Upper lobe of left lung (tissue), 6 donors: Measurements from ENCODE around the gene KCTD7. TPM values are rescaled to one million over a fixed set of nuclear protein-coding genes. Genes with fewer than 3 reads are reported as not detected.
"Not testable (repeated sequence)": the region's sequence is repeated elsewhere in the genome, so short reads cannot be mapped to it uniquely, and the experiment has no call there.

Experiments used
- ATAC-seq, 2 donors: fragments of 200-7000 bp; cut with Tn5 transposase; one replicate each; pipeline ENCODE4 v1.9.1; 2022; ENCODE audit warnings: mild to moderate bottlenecking in 2 of 2, moderate library complexity in 2 of 2; ENCODE audit not compliant: low FRiP score in 2 of 2
- DNase-seq, 2 donors: peaks; one replicate each; pipeline ENCODE4 v3.0.0-alpha.2; 2019 to 2020
- H3K27ac ChIP-seq, 4 donors: fragments of 200-600 bp; sonication (generic); one replicate each; pipeline ENCODE4 v1.5.1; 2016 to 2019
- H3K27me3 ChIP-seq, 4 donors: fragments of 200-600 bp; sonication (generic); one replicate each; pipeline ENCODE4 v1.5.1; 2017 to 2019
- H3K36me3 ChIP-seq, 4 donors: fragments of 200-600 bp; sonication (generic); one replicate each; pipeline ENCODE4 v1.5.1; 2016 to 2019
- H3K4me1 ChIP-seq, 4 donors: fragments of 200-600 bp; sonication (generic); one replicate each; pipeline ENCODE4 v1.5.1; 2018 to 2019
- H3K4me3 ChIP-seq, 4 donors: fragments of 200-600 bp; sonication (generic); one replicate each; pipeline ENCODE4 v1.5.1; 2017 to 2019; ENCODE audit warnings: mild to moderate bottlenecking in 2 of 4, moderate library complexity in 1 of 4
- H3K9me3 ChIP-seq, 4 donors: fragments of 200-600 bp; sonication (generic); one replicate each; pipeline ENCODE4 v1.5.1; 2018 to 2019
- EP300 ChIP-seq, 4 donors: sonication (generic); formaldehyde crosslinking; IDR thresholded peaks; one replicate each; pipeline ENCODE4 v1.5.1; 2017; ENCODE audit warnings: antibody characterized with exemption in 4 of 4, control low read depth in 2 of 4
- POLR2A ChIP-seq, 4 donors: fragments of 450-650 bp; IDR thresholded peaks; one replicate each; pipeline ENCODE4 v1.5.1; 2016 to 2017; ENCODE audit warnings: antibody characterized with exemption in 4 of 4, mild to moderate bottlenecking in 2 of 4
- POLR2AphosphoS5 ChIP-seq, 2 donors: sonication (generic); formaldehyde crosslinking; IDR thresholded peaks; one replicate each; pipeline ENCODE4 v1.5.1; 2017; ENCODE audit warnings: antibody characterized with exemption in 2 of 2
- WGBS, 2 donors: methylation state at CpG; one replicate each; pipeline ENCODE4 v1.1.5; 2017 to 2018; 5-methylcytosine and 5-hydroxymethylcytosine counted together
- total RNA-seq, 6 donors: library from RNA; depleted of rRNA in 4 of 6; stranded (reverse); fragments of >200 nt in 4 of 6; gene quantifications; one replicate each; pipeline versions ENCODE4 v1.1.0 to v1.2.1, GENCODE V29; 2016 to 2021
- TF ChIP-seq, protein P1 (sequence below), 6 experiments: fragments of 450-650 bp in 4 of 6; fragments of 200-600 bp in 2 of 6; sonication (generic) in 2 of 6; IDR thresholded peaks; one replicate each; pipeline ENCODE4 v1.5.1; 2016 to 2019; ENCODE audit warnings: antibody characterized with exemption in 6 of 6
- donor health status: DM: no; HTN: no; CAD: no; lungs with moderate emphysema.
- donor health status: DM: no; HTN: yes; CAD: no; lungs with severe emphysema.

KCTD7 gene
- total RNA-seq, 6 donors from 2014 or later = 6.1 to 38.8 (median 13.5) TPM

DNA sequence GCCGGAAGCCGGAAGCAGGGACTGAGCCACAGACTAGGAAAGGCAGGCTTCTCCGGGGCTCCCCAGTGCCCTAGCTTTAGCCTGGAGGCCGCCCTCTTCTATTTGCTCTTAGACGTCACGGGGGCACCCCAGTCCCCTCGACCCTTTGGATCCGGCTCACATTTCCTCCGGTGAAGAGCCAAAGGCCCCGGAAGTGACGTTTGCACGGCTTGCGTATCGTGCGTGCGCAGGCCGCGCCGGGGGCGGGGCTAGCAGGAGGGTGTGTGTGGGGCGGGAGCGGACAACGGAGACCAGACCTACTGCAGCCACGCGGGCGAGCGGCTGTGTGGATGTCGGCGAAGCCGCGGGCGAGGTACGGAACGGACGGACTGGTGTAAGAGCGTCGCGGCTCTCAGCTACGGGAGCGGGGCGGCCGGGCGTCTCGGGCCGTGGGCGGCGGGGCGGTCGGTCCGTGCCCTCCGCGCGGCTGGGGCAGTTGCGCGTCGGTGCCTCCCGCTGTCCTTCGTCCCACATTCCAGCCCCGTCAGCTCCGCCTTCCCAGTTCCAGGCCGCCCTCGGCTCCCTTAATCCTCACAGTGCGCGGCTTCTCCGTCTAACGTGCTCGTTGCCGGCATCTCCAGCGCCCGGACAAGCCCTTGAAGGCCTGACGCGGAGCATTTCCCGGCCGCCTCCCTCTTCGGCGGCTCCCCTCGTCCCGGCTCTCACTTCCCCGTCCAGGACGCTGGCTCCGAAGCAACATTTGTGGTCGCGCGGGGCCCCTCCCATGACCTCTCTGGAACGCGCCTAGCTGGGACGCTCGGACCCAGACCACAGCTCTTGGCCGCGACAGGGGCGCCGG lies 25.8 kb downstream of the KCTD7 start:
- no peaks in the 10 kb centered on the region for H3K27me3 ChIP-seq
- TF ChIP-seq EP300 (IDR thresholded peaks at IDR 0.05) (no peak), POLR2A (IDR thresholded peaks at IDR 0.05) (peak; percentile 52 to 98 (median 94)), POLR2AphosphoS5 (IDR thresholded peaks at IDR 0.05) (peak; percentile 96 to 99)
- TF ChIP-seq, protein P1, sequence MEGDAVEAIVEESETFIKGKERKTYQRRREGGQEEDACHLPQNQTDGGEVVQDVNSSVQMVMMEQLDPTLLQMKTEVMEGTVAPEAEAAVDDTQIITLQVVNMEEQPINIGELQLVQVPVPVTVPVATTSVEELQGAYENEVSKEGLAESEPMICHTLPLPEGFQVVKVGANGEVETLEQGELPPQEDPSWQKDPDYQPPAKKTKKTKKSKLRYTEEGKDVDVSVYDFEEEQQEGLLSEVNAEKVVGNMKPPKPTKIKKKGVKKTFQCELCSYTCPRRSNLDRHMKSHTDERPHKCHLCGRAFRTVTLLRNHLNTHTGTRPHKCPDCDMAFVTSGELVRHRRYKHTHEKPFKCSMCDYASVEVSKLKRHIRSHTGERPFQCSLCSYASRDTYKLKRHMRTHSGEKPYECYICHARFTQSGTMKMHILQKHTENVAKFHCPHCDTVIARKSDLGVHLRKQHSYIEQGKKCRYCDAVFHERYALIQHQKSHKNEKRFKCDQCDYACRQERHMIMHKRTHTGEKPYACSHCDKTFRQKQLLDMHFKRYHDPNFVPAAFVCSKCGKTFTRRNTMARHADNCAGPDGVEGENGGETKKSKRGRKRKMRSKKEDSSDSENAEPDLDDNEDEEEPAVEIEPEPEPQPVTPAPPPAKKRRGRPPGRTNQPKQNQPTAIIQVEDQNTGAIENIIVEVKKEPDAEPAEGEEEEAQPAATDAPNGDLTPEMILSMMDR (IDR thresholded peaks at IDR 0.05) = peak in 1 of 6 experiments; percentile 45
- peak overlapping the region; percentile 97 to 99 (median 98) for H3K27ac ChIP-seq
- DNase-seq (peak; percentile 98 to 100), ATAC-seq (peak; percentile 98)
- H3K9me3 ChIP-seq = no peaks in the 10 kb centered on the region
- no peaks in the 10 kb centered on the region for H3K36me3 ChIP-seq
- peak overlapping the region; percentile 60 to 94 (median 84) for H3K4me3 ChIP-seq
- 0% methylated on average over 5 to 84 of the region's 92 CpGs for WGBS, 2 donors
- H3K4me1 ChIP-seq = peaks cover 11 to 25% (median 19%) of the 10 kb centered on the region in 4 donors

DNA sequence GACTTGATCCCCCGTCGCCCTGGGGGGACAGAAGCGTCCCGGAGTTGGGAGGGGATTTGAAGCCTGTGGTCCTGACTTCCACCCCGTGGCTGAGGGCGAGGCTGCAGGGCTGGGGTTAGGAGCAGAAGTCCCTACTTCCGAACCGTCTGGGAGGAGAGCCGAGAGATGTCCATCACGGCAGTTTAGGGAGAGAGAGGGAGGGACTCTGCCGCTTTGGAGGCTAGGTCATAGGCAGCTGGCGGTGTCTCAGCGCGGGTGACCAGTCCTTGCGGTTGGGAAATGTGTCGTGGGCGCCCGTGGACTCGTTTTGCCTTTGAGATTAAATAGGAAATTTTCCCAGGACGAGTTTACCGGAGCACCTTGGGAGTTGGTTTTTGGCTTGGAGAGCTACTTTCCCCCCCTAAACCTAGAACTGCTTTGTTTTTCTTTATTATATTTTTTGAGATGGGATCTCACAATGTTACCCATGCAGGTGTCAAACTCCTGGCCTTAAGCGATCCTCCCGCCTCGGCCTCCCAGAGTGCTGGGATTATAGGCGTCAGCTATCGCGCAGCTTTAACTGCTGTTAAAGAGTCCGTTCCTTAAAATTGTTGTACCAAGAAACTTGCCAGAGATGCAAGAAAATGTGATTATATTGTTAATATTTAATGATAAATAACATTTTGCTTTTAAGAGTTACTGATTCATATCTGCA lies 26.6 kb downstream of the KCTD7 start:
- TF ChIP-seq, protein P1 (IDR thresholded peaks at IDR 0.05) = peak in 1 of 6 experiments; percentile 46
- Histone ChIP-seq H3K27ac (peak overlapping the region; percentile 97 to 99 (median 98)), H3K4me3 (peak overlapping the region; percentile 54 to 94 (median 84)), H3K4me1 (peaks cover 11 to 25% (median 19%) of the 10 kb centered on the region in 4 donors)
- 19 to 22% methylated on average over 17 to 21 of the region's 28 CpGs for WGBS, 2 donors
- DNase-seq (peak in 1 of 2 donors; percentile 53), ATAC-seq (peak; percentile 73 to 82)
- not testable (repeated sequence) for H3K27me3 ChIP-seq, H3K9me3 ChIP-seq, H3K36me3 ChIP-seq

DNA sequence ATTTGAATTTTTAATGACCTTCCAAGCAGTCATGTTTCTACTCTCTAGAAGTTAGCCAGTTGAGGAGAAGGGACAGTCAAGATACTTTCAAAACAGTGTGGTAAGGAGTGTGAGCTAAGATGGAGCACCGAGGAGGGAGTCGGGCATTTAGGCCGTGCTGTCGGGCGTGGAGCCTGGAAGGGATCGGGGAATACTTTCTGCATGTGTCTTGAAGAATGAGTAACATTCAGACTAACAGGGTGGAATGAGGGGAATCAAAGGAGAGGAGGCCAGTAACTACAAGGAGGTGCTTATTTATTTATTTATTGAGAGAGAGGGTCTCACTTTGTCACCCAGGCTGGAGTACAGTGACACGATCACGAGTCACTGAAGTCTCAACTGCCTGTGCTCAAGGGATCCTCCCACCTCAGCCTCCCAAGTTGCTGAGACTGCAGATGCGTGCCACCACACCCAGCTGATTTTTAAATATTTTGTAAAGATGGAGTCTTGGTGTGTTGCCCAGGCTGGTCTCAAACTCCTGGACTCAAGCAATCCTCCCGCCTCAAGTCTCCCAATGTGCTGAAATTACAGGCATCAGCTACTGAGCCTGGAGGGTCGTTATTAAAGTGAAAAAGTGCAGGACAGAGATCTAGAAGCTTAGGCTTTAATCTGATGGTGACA lies 27.3 kb downstream of the KCTD7 start:
- Histone ChIP-seq H3K4me3 (peak overlapping the region in 1 of 4 donors; percentile 94), H3K27ac (peak overlapping the region in 1 of 4 donors; percentile 99), H3K4me1 (peaks cover 11 to 25% (median 19%) of the 10 kb centered on the region in 4 donors)
- 85% methylated on average over 11 of the region's 11 CpGs for WGBS, 2 donors
- not testable (repeated sequence) for ATAC-seq, H3K27me3 ChIP-seq, H3K9me3 ChIP-seq, DNase-seq, H3K36me3 ChIP-seq

DNA sequence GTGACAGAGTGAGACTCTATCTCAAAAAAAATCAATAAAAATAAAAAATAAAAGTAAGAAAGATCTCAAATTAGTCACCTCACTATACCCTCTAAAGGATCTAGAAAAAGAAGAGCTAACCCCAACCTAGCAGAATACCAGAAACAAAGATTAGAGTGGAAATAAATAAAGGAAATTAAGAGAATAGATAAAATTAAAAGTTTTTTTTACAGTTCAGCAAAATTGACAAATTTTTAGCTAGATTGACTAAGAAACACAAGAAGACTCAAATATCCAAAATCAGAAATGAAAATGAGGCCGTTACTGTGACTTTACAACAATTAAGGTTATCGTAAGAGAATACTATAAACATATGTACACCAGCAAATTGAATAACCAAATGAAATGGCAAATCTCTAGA lies 29.1 kb downstream of the KCTD7 start:
- Histone ChIP-seq H3K9me3 (no peaks in the 10 kb centered on the region), H3K36me3 (no peaks in the 10 kb centered on the region), H3K4me3 (no peak overlapping the region), H3K4me1 (peaks cover 11 to 25% (median 19%) of the 10 kb centered on the region in 4 donors), H3K27ac (no peak overlapping the region), H3K27me3 (no peaks in the 10 kb centered on the region)
- ATAC-seq (no peak), DNase-seq (no peak)
- TF ChIP-seq, protein P1 (IDR thresholded peaks at IDR 0.05) = no peak
- TF ChIP-seq POLR2A (IDR thresholded peaks at IDR 0.05) (no peak), POLR2AphosphoS5 (IDR thresholded peaks at IDR 0.05) (no peak), EP300 (IDR thresholded peaks at IDR 0.05) (no peak)
- WGBS, 2 donors = 50 to 72% methylated on average over 2 of the region's 2 CpGs

DNA sequence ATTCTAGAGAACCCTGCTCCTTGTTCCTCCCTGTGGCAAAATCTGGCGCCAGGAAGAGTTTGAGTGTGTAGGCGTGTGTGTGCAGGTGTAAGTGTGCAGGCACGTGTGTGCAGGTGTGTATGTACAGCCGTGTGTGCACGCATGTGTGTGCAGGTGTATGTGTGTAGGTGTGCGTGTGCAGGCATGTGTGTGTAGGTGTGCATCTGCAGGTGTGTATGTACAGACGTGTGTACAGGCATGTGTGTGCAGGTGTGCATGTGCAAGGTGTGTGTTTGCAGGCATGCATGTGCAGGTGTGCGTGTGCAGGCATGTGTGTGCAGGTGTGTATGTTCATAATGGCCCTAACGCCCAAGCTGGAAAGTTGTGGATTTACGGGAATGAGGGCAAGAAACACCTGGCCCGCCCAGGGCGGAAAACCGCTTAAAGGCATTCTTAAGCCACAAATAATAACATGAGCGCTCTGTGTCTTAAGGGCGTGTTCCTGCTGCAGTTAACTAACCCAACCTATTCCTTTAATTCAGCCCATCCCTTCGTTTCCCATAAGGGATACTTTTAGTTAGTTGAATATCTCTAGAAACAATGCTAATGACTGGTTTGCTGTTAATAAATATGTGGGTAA lies 34.1 kb downstream of the KCTD7 start:
- H3K27ac ChIP-seq = no peak overlapping the region
- no peaks in the 10 kb centered on the region for H3K4me1 ChIP-seq
- no peak overlapping the region for H3K4me3 ChIP-seq
- no peaks in the 10 kb centered on the region for H3K27me3 ChIP-seq
- WGBS, 2 donors = 92 to 95% methylated on average over 15 to 16 of the region's 16 CpGs
- H3K9me3 ChIP-seq = no peaks in the 10 kb centered on the region
- H3K36me3 ChIP-seq = no peaks in the 10 kb centered on the region
- TF ChIP-seq POLR2AphosphoS5 (IDR thresholded peaks at IDR 0.05) (no peak), EP300 (IDR thresholded peaks at IDR 0.05) (no peak), POLR2A (IDR thresholded peaks at IDR 0.05) (no peak)
- TF ChIP-seq, protein P1 (IDR thresholded peaks at IDR 0.05) = no peak
- DNase-seq (no peak), ATAC-seq (no peak)
